ENCODE data around the gene PDCD7.

GRCh38 chr15:65105038-65105437 lies 28.6 kb downstream of the PDCD7 start:
- TF ChIP-seq CTCF (conservative IDR thresholded peaks at IDR 0.05; ENCODE audit: low read depth, low read length) (no peak), EZH2phosphoT487 (IDR thresholded peaks at IDR 0.05; ENCODE audit: borderline replicate concordance, low read length) (no peak)
